ENCODE measurements around the gene MRE11.

MRE11 gene

DNA sequence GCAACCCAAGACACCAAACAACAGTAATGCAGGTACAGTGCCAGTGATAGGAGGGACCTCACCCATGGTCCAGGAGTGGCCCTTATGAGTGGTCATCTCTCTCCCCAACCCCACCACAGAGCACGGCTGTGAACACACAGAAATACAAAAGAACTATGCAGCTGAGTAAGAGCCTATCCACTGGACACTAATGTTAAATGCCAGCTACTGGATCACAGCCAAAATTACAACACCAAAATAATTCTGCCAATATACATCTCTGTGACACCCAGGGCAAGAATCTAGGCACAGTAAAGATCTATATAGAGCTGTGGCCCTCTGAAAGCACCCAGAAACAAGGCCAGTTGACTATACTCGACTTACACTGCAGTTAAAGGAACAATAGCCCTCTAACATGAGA, 69.6 kb downstream of the MRE11 start:
- no peak for TF ChIP-seq Cebpa-rat (IDR thresholded peaks at IDR 0.05)
- H3K4me1 ChIP-seq: no peaks in the 10 kb centered on the region
- H4K20me1 ChIP-seq: peaks cover 0 to 9% (median 0%) of the 10 kb centered on the region in 11 experiments; a peak in 2 of 22 replicates
- no peak overlapping the region for H3K9ac ChIP-seq
- H3K4me2 ChIP-seq: no peak overlapping the region
- no peak overlapping the region for H3K27ac ChIP-seq
- H3K4me3 ChIP-seq: no peak overlapping the region
- H3K9me3 ChIP-seq (replicated peaks in 1 of 11): peaks cover 14 to 26% (median 14%) of the 10 kb centered on the region in 11 experiments
- H3K27me3 ChIP-seq: no peaks in the 10 kb centered on the region
- peaks cover 59 to 95% (median 72%) of the 10 kb centered on the region in 11 experiments for H3K36me3 ChIP-seq

- Histone ChIP-seq H3K4me3 (no peak overlapping the region), H4K20me1 (peaks cover 0 to 9% (median 0%) of the 10 kb centered on the region in 11 experiments; a peak in 2 of 22 replicates), H3K4me2 (no peak overlapping the region), H3K27me3 (no peaks in the 10 kb centered on the region), H3K36me3 (peaks cover 54 to 95% (median 68%) of the 10 kb centered on the region in 11 experiments), H3K27ac (no peak overlapping the region), H3K4me1 (no peaks in the 10 kb centered on the region), H3K9me3 (replicated peaks in 1 of 11) (peaks cover 8 to 21% (median 9%) of the 10 kb centered on the region in 11 experiments), H3K9ac (no peak overlapping the region)
- TF ChIP-seq Cebpa-rat (IDR thresholded peaks at IDR 0.05): no peak
These were observed 70.1 kb downstream of the MRE11 start for GRCh38 chr11:94423507-94423906.

- H3K27ac ChIP-seq: no peak overlapping the region
- no peaks in the 10 kb centered on the region for H3K9me3 ChIP-seq (replicated peaks in 1 of 11)
- peaks cover 16 to 64% (median 33%) of the 10 kb centered on the region in 11 experiments; a peak in 21 of 22 replicates for H3K36me3 ChIP-seq
- no peak overlapping the region for H3K4me2 ChIP-seq
- no peak overlapping the region for H3K9ac ChIP-seq
- H3K4me3 ChIP-seq: no peak overlapping the region
- H4K20me1 ChIP-seq: peaks cover 0 to 4% (median 0%) of the 10 kb centered on the region in 11 experiments; a peak in 1 of 22 replicates
- no peaks in the 10 kb centered on the region for H3K27me3 ChIP-seq
- TF ChIP-seq Cebpa-rat (IDR thresholded peaks at IDR 0.05): no peak
- no peaks in the 10 kb centered on the region for H3K4me1 ChIP-seq
These were observed 75.4 kb downstream of the MRE11 start for GRCh38 chr11:94418123-94418765.

DNA sequence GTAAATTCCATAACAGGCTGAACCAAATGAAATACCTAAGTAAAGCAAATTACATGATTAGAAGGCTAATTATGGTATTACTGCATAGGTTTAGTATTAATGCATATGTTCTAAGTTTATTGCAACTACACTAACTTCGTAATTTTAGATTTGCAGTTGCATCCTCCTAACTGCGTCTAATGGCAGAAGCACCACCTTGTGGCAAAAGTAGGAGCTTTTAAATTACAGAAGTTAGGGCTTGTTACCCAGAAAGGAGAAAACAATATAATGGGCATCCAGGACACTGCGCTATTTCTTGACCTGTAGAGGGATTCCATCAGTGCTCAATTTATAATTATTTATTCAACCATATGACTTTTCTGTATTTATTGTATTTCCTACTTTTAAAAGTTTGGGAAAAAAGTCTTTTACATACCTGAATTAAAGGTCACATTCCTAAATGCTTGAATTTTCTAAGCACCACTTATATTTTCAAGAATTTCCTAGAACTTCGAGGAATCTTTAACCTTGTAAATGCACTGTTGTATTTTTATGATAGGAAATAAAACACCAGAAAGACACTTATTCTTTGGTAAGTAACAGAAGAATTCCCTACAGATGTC, 76.2 kb downstream of the MRE11 start:
- Histone ChIP-seq H3K27me3 (no peaks in the 10 kb centered on the region), H3K9ac (no peak overlapping the region)
- TF ChIP-seq Cebpa-rat (IDR thresholded peaks at IDR 0.05): no peak

GRCh38 chr11:94405062-94405833, 88.4 kb downstream of the MRE11 start:
- Histone ChIP-seq H3K36me3 (peaks cover 0 to 8% (median 0%) of the 10 kb centered on the region in 11 experiments; a peak in 4 of 22 replicates), H3K4me2 (no peak overlapping the region), H3K9me3 (replicated peaks in 1 of 11) (peaks cover 11 to 38% (median 26%) of the 10 kb centered on the region in 11 experiments; a peak in 21 of 22 replicates), H3K27ac (no peak overlapping the region), H3K9ac (no peak overlapping the region), H3K4me3 (no peak overlapping the region), H3K27me3 (0 out of 22 replicates have a peak, but pooled peaks cover 0 to 4% (median 0%) of the 10 kb centered on the region in 11 experiments), H3K4me1 (0 out of 20 replicates have a peak, but pooled peaks cover 0 to 5% (median 0%) of the 10 kb centered on the region in 10 experiments), H4K20me1 (no peaks in the 10 kb centered on the region)
- no peak for TF ChIP-seq Cebpa-rat (IDR thresholded peaks at IDR 0.05)

More for the DNA sequence above, 76.2 kb downstream of the MRE11 start:
- H3K4me1 ChIP-seq: no peaks in the 10 kb centered on the region
- H3K4me2 ChIP-seq: no peak overlapping the region
- no peak overlapping the region for H3K27ac ChIP-seq
- H4K20me1 ChIP-seq: no peaks in the 10 kb centered on the region
- no peak overlapping the region for H3K4me3 ChIP-seq
- H3K36me3 ChIP-seq: peaks cover 8 to 56% (median 25%) of the 10 kb centered on the region in 11 experiments; a peak in 18 of 22 replicates
- no peaks in the 10 kb centered on the region for H3K9me3 ChIP-seq (replicated peaks in 1 of 11)

DNA sequence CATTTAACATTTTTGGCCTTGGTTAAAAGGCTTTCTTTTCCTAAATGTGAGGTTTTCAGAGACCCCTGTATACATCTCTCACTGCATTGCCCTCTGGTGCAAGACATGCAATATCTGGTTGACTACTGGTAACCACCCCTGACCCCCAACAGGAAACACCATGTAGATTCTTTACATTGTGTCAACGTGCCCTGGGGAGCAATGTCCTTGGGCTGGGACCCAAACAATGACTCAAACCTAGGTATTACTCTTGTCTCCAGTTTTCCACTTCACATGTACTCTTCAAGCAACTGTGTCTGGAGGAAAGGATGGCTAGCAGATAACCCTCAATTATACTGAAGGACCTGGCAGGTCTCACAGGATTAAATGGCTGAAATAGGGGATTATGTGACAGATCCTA, 91.3 kb downstream of the MRE11 start:
- peaks cover 8 to 36% (median 19%) of the 10 kb centered on the region in 11 experiments; a peak in 20 of 22 replicates for H3K9me3 ChIP-seq (replicated peaks in 1 of 11)
- H3K4me1 ChIP-seq: 0 out of 20 replicates have a peak, but pooled peaks cover 0 to 5% (median 0%) of the 10 kb centered on the region in 10 experiments
- no peak for TF ChIP-seq Cebpa-rat (IDR thresholded peaks at IDR 0.05)
- H3K4me3 ChIP-seq: no peak overlapping the region
- H3K4me2 ChIP-seq: no peak overlapping the region
- no peaks in the 10 kb centered on the region; a peak in 1 of 22 replicates for H3K36me3 ChIP-seq
- no peak overlapping the region for H3K9ac ChIP-seq
- H3K27me3 ChIP-seq: 0 out of 22 replicates have a peak, but pooled peaks cover 0 to 4% (median 0%) of the 10 kb centered on the region in 11 experiments
- no peak overlapping the region for H3K27ac ChIP-seq
- H4K20me1 ChIP-seq: no peaks in the 10 kb centered on the region

DNA sequence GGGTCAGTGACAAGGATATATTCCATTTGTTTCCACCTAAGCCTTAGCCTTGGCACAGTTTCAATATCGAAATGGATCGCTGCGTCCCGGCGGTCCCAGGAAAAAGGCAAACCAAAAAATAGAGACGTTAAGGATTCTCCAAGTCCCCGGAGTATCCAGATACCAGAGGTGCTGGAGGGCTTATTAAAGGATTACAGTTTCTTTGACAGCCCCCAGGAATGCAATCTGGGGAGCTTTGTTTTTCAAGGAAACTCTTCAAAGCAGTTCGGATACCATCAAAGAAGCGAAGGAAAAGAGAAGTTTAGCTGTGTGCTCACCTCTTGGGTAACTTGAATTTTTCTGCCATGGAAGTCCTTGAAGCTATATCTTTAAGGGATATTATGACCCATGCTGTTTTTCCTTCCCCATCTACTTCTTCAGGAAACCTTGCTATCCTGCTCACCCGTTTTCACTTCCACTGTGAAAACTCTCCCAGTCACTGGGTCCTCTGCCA, 91.8 kb downstream of the MRE11 start:
- no peaks in the 10 kb centered on the region for H4K20me1 ChIP-seq

DNA sequence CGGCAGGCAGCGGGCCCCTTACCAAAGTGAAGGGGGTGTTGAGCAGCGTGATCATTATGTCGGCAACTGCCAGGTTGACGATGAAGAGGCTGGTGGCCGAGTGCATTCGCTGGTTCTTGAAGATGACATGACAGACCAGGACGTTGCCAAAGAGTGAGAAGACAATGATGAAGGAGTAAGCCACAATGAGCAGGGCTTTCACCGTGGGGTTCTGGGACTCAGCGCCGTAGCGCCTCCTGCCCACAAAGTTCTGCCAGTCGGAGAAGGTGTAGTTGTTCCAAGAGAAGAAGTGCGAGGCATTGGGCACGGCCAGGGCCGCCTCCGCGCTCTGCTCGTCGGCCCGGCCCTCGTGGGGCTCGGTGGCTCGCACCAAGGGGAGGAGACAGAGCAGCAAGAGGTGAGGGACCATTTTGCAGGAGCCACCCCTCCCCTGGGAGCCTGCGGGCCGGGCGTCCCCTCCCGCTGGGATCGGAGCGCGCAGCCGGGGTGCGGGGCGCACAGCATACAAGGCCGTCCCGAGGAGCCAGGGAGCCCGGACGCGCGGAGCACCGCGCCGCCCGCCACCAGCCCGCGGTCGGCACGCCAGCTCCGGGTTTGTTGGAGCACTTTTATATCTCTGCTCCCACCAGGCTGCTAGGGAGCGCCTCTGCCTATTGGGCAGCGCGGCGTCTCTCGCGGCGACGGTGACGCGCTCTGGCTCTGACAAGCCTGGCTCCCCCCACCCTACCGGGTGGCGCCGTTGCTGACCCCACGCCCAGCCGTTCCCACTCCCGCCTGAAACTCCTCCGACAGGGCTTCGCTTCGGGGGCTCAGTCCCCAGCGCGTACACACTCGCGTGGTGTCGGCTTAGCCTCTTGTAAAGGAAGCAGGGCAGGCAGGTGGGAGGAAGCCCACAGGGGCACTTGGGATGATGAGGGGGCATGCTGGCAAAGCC, 92.5 kb downstream of the MRE11 start, which contains the start of gene GPR83:
TSS of gene GPR83 (minus strand) at position 581 of the 934 bp plus-strand sequence. CDS start at position 409, 172 bp downstream.
- Histone ChIP-seq H4K20me1 (no peaks in the 10 kb centered on the region), H3K27ac (no peak within 1 kb of the TSS), H3K4me2 (no peak within 1 kb of the TSS)

More for the DNA sequence above, 91.8 kb downstream of the MRE11 start:
- 0 out of 20 replicates have a peak, but pooled peaks cover 0 to 5% (median 0%) of the 10 kb centered on the region in 10 experiments for H3K4me1 ChIP-seq
- H3K4me2 ChIP-seq: no peak overlapping the region
- H3K4me3 ChIP-seq: no peak overlapping the region
- H3K27me3 ChIP-seq: 0 out of 22 replicates have a peak, but pooled peaks cover 0 to 4% (median 0%) of the 10 kb centered on the region in 11 experiments
- no peaks in the 10 kb centered on the region; a peak in 1 of 22 replicates for H3K36me3 ChIP-seq
- no peak for TF ChIP-seq Cebpa-rat (IDR thresholded peaks at IDR 0.05)
- H3K9ac ChIP-seq: no peak overlapping the region
- peaks cover 8 to 36% (median 19%) of the 10 kb centered on the region in 11 experiments; a peak in 20 of 22 replicates for H3K9me3 ChIP-seq (replicated peaks in 1 of 11)
- no peak overlapping the region for H3K27ac ChIP-seq

More for the DNA sequence above, 92.5 kb downstream of the MRE11 start, which contains the start of gene GPR83:
- 0 out of 22 replicates have a peak, but pooled peaks cover 0 to 4% (median 0%) of the 10 kb centered on the region in 11 experiments for H3K27me3 ChIP-seq
- H3K4me3 ChIP-seq: no peak within 1 kb of the TSS
- 0 out of 20 replicates have a peak, but pooled peaks cover 0 to 5% (median 0%) of the 10 kb centered on the region in 10 experiments for H3K4me1 ChIP-seq
- H3K9me3 ChIP-seq (replicated peaks in 1 of 11): peaks cover 8 to 36% (median 19%) of the 10 kb centered on the region in 11 experiments; a peak in 20 of 22 replicates
- no peak within 1 kb of the TSS for H3K9ac ChIP-seq
- no peaks in the 10 kb centered on the region; a peak in 1 of 22 replicates for H3K36me3 ChIP-seq
- no peak for TF ChIP-seq Cebpa-rat (IDR thresholded peaks at IDR 0.05)

All from BLaER1 treated with 17β-estradiol and CSF1 and Interleukin-3, amounts not matched to agents 10 nM and 100 nM (cell line).